Astrocyte (in vitro differentiated cells and primary cell): ENCODE measurements around the gene ADAMTS9. TPM values are rescaled to one million over a fixed set of nuclear protein-coding genes. Genes with fewer than 3 reads are reported as not detected.

ENCODE experiments used
- DNase-seq: peaks from one replicate; pipeline ENCODE4 v3.0.0-alpha.2; 2010; ENCODE audit warnings: low read depth
- FAIRE-seq: peaks from 2 replicates; lab custom pipeline; 2011; peaks lifted over from hg19 to GRCh38; lab: Jason Lieb, UNC
- H2AFZ ChIP-seq: 2 replicates; pipeline ENCODE4 v1.6.0; 2012; ENCODE audit warnings: low read depth, low read length, inconsistent platforms
- H3K27ac ChIP-seq: 2 replicates; pipeline ENCODE4 v1.5.1; 2011; ENCODE audit warnings: low read depth, low read length, inconsistent platforms
- H3K27me3 ChIP-seq: 2 replicates; pipeline ENCODE4 v1.6.0; 2011; ENCODE audit warnings: low read length, inconsistent platforms; ENCODE audit not compliant: insufficient read depth
- H3K36me3 ChIP-seq: 2 replicates; pipeline ENCODE4 v1.5.1; 2011; ENCODE audit warnings: low read length, inconsistent platforms; ENCODE audit not compliant: insufficient read depth
- H3K4me1 ChIP-seq: 2 replicates; pipeline ENCODE4 v1.5.1; 2011; ENCODE audit warnings: low read length, inconsistent platforms; ENCODE audit not compliant: insufficient read depth
- H3K4me2 ChIP-seq: 2 replicates; pipeline ENCODE4 v1.6.0; 2012; ENCODE audit warnings: low read length, inconsistent platforms
- H3K4me3 ChIP-seq: 2 replicates; pipeline ENCODE4 v1.5.1; 2011; ENCODE audit warnings: low read depth, mild to moderate bottlenecking, low read length, inconsistent platforms; ENCODE audit not compliant: insufficient read depth
- H3K79me2 ChIP-seq: 2 replicates; pipeline ENCODE4 v1.6.0; 2012; ENCODE audit warnings: mild to moderate bottlenecking, low read length, inconsistent platforms; ENCODE audit not compliant: insufficient read depth
- H3K9ac ChIP-seq: 2 replicates; pipeline ENCODE4 v1.6.0; 2012; ENCODE audit warnings: mild to moderate bottlenecking, low read length, inconsistent platforms
- H3K9me3 ChIP-seq: 2 replicates; pipeline ENCODE4 v1.5.1; 2012; ENCODE audit warnings: low read depth, mild to moderate bottlenecking, low read length, inconsistent platforms; ENCODE audit not compliant: insufficient read depth
- H4K20me1 ChIP-seq: 2 replicates; pipeline ENCODE4 v1.6.0; 2012; ENCODE audit warnings: low read length, inconsistent platforms; ENCODE audit not compliant: insufficient read depth
- H3K27ac Mint-ChIP-seq: one replicate; pipeline ENCODE4 v1.8.0; 2021; ENCODE audit warnings: mild to moderate bottlenecking, mixed read lengths; ENCODE audit not compliant: unreplicated experiment
- H3K27me3 Mint-ChIP-seq: one replicate; pipeline ENCODE4 v1.8.0; 2021; ENCODE audit warnings: low read depth, mixed read lengths; ENCODE audit not compliant: unreplicated experiment
- H3K36me3 Mint-ChIP-seq: one replicate; pipeline ENCODE4 v1.8.0; 2021; ENCODE audit warnings: low read depth, mixed read lengths; ENCODE audit not compliant: unreplicated experiment
- H3K4me1 Mint-ChIP-seq: one replicate; pipeline ENCODE4 v1.8.0; 2021; ENCODE audit warnings: low read depth, mixed read lengths; ENCODE audit not compliant: unreplicated experiment
- H3K4me3 Mint-ChIP-seq: one replicate; pipeline ENCODE4 v1.8.0; 2021; ENCODE audit warnings: mild to moderate bottlenecking, moderate library complexity, mixed read lengths; ENCODE audit not compliant: unreplicated experiment
- H3K9me3 Mint-ChIP-seq: one replicate; pipeline ENCODE4 v1.8.0; 2021; ENCODE audit warnings: mild to moderate bottlenecking, mixed read lengths; ENCODE audit not compliant: unreplicated experiment
- EZH2 ChIP-seq: IDR thresholded peaks from 2 replicates; pipeline ENCODE4 v1.6.1; 2012; ENCODE audit warnings: mild to moderate bottlenecking, low read length, inconsistent platforms; ENCODE audit not compliant: insufficient read depth
- total RNA-seq: library from RNA; stranded (reverse); gene quantifications from 2 replicates; pipeline ENCODE4 v1.2.1, GENCODE V29; 2021
- TF ChIP-seq, protein P1 (sequence below): IDR thresholded peaks from 2 replicates; pipeline ENCODE4 v1.5.1; 2011; ENCODE audit warnings: low read depth, mild to moderate bottlenecking, inconsistent platforms, low read length, moderate library complexity; ENCODE audit not compliant: insufficient read depth

ADAMTS9 gene
- total RNA-seq, 1 donor from 2014 or later: 8.3 TPM

DNA sequence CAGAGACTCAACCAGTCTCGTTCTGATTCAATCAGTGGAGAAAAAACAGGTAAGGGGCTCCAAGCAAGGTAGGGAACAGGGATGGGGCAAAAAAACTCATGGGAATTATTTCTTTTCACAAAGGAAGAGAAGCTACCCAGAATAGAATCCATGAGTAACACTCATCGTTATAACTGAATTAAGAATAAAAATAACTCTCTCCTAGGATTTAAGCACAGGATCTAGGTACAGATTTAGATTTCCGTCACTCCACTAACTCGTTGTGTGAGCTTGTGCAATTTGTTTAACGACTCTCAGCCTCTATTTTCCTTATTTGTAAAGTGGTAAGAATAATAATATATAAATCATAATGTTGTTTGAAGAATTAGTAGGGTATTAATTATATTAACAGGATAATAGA is 68.6 kb downstream of the ADAMTS9 start:
- H3K4me3 ChIP-seq: no peak overlapping the region
- H3K27ac ChIP-seq: no peak overlapping the region
- no peak overlapping the region for H3K4me3 Mint-ChIP-seq
- TF ChIP-seq EZH2: no peak
- TF ChIP-seq, protein P1, sequence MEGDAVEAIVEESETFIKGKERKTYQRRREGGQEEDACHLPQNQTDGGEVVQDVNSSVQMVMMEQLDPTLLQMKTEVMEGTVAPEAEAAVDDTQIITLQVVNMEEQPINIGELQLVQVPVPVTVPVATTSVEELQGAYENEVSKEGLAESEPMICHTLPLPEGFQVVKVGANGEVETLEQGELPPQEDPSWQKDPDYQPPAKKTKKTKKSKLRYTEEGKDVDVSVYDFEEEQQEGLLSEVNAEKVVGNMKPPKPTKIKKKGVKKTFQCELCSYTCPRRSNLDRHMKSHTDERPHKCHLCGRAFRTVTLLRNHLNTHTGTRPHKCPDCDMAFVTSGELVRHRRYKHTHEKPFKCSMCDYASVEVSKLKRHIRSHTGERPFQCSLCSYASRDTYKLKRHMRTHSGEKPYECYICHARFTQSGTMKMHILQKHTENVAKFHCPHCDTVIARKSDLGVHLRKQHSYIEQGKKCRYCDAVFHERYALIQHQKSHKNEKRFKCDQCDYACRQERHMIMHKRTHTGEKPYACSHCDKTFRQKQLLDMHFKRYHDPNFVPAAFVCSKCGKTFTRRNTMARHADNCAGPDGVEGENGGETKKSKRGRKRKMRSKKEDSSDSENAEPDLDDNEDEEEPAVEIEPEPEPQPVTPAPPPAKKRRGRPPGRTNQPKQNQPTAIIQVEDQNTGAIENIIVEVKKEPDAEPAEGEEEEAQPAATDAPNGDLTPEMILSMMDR: no peak
- no peak overlapping the region for H3K9ac ChIP-seq
- peaks cover 10% of the 10 kb centered on the region for H3K36me3 Mint-ChIP-seq
- H3K27me3 ChIP-seq: no peaks in the 10 kb centered on the region
- no peaks in the 10 kb centered on the region for H3K9me3 ChIP-seq
- no peak for FAIRE-seq
- H3K27ac Mint-ChIP-seq: no peak overlapping the region
- DNase-seq: no peak
- H3K4me1 ChIP-seq: no peaks in the 10 kb centered on the region
- H4K20me1 ChIP-seq: no peaks in the 10 kb centered on the region
- H3K4me2 ChIP-seq: no peak overlapping the region
- H3K9me3 Mint-ChIP-seq: no peaks in the 10 kb centered on the region
- H3K79me2 ChIP-seq: no peaks in the 10 kb centered on the region
- H3K4me1 Mint-ChIP-seq: no peaks in the 10 kb centered on the region
- H3K36me3 ChIP-seq: no peaks in the 10 kb centered on the region
- H2AFZ ChIP-seq: no peak overlapping the region
- H3K27me3 Mint-ChIP-seq: no peaks in the 10 kb centered on the region

DNA sequence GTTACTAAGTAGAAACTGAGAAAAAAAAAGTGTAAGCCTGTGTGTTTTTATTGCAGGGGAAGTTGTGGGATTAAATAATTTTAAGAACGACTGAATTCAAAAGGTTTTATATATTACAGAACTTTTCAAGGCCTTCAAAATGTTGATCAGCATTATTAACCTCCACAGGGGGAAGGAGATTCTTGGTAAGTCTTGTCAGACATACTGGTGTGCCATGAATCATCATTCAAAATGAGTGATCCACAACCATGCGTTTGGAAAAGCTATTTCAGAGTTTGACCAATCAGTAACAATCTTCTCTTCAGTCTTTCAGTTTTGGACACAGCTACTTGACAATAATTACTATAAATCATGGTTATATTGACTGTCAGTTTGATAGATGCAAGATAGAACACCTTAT is 70.2 kb downstream of the ADAMTS9 start:
- Mint-ChIP-seq H3K4me3 (no peak overlapping the region), H3K27ac (no peak overlapping the region), H3K4me1 (peaks cover 3% of the 10 kb centered on the region), H3K27me3 (peaks cover 3% of the 10 kb centered on the region), H3K36me3 (peaks cover 10% of the 10 kb centered on the region), H3K9me3 (no peaks in the 10 kb centered on the region)
- Histone ChIP-seq H3K9ac (no peak overlapping the region), H3K9me3 (no peaks in the 10 kb centered on the region), H2AFZ (no peak overlapping the region), H3K4me2 (no peak overlapping the region), H3K27me3 (no peaks in the 10 kb centered on the region), H3K36me3 (no peaks in the 10 kb centered on the region), H4K20me1 (no peaks in the 10 kb centered on the region), H3K27ac (no peak overlapping the region), H3K4me3 (no peak overlapping the region), H3K79me2 (no peaks in the 10 kb centered on the region), H3K4me1 (no peaks in the 10 kb centered on the region)
- TF ChIP-seq, protein P1: no peak
- TF ChIP-seq EZH2: no peak
- FAIRE-seq: no peak
- no peak for DNase-seq

DNA sequence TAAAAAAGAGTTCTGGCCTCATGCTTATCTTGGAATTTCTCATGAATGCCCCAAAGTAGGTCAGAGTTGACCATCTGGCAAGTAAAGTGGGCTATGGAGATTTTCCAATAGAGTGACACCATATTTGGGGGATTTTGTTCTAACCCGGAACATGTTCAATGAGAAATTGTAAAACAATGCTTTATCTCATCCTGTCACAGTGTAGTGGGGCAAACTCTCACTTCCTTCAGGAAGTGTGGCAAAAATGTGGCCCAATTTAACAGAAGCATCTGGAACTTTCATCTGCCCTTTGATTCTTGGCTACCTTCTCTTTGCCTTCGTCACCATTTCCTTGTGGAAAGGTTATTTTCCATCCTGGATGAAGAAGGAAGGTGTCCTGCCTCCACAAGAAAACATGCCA is 70.8 kb downstream of the ADAMTS9 start:
- H3K4me3 ChIP-seq: no peak overlapping the region
- H3K36me3 ChIP-seq: no peaks in the 10 kb centered on the region
- no peak overlapping the region for H2AFZ ChIP-seq
- no peaks in the 10 kb centered on the region for H3K27me3 ChIP-seq
- FAIRE-seq: no peak
- H3K9me3 ChIP-seq: no peaks in the 10 kb centered on the region
- no peak overlapping the region for H3K27ac Mint-ChIP-seq
- peaks cover 10% of the 10 kb centered on the region for H3K36me3 Mint-ChIP-seq
- H3K4me2 ChIP-seq: no peak overlapping the region
- no peak overlapping the region for H3K9ac ChIP-seq
- H3K79me2 ChIP-seq: no peaks in the 10 kb centered on the region
- no peak overlapping the region for H3K27ac ChIP-seq
- no peaks in the 10 kb centered on the region for H4K20me1 ChIP-seq
- H3K4me1 ChIP-seq: no peaks in the 10 kb centered on the region
- no peak overlapping the region for H3K4me3 Mint-ChIP-seq
- DNase-seq: no peak
- TF ChIP-seq, protein P1: no peak
- TF ChIP-seq EZH2: no peak
- H3K9me3 Mint-ChIP-seq: no peaks in the 10 kb centered on the region
- H3K27me3 Mint-ChIP-seq: peaks cover 3% of the 10 kb centered on the region
- H3K4me1 Mint-ChIP-seq: peaks cover 3% of the 10 kb centered on the region
